ENCODE results near the gene FYB1. TPM values are rescaled to one million over a fixed set of nuclear protein-coding genes. Genes with fewer than 3 reads are reported as not detected.
A peak's percentile ranks its signal among the peaks of the same experiment; 100 is the strongest.

The FYB1 gene
- total RNA-seq, 1 experiment from 2014 or later = not detected

DNA sequence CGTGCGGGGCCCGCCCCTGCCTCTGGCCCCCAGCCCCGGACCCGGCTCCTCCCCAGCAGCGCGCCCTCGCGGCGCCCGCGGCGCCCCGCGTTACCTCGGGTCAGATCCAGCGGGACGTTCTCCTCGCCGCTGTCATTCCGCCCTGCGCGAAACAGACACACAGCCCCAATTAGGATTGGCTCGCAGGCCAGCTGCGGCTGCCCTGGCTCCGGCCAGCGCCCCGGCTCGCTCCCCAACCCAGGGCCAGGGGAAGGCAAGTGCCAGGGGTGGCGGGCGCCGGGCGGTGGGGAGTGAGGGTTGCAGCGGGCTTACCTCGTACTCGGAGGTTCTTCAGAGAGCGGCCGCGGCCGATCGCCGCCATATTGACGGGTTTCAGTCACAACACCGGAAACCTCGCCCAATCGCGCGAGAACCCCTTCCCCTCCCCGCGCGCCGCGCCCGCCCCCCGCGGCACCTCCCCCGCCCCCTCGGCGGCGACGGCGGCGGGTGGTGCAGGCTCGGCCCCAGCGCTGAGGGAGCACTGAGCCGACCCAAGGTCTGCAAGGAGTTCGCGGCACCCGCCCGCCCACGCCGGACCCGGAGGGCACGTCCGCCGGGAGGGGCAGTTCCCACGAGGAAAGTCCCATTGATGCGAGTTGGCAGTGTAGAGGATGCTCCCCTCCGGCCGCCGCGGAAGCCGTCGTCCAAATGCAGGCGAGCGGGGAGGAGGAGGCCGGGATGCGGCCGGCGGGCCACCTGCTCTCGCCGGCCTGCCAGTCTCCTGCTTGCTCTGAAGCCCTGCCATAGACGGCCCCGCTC is 145.1 kb downstream of the FYB1 start, which contains the start of gene RICTOR:
TSS of gene RICTOR (minus strand) at position 383 of the 798 bp plus-strand sequence. CDS start at position 361, 22 bp downstream.
- Mint-ChIP-seq H3K9me3 (no peaks in the 10 kb centered on the region), H3K4me1 (peaks cover 18 to 23% of the 10 kb centered on the region in 2 experiments), H3K36me3 (ENCODE audit: insufficient read depth in 1 of 3, low read depth in 3 of 3) (no peaks in the 10 kb centered on the region; a peak in 2 of 7 replicates), H3K27me3 (ENCODE audit: low read depth) (no peaks in the 10 kb centered on the region), H3K4me3 (peak within 1 kb of the TSS; percentile 93 to 97), H3K27ac (peak within 1 kb of the TSS; percentile 99)
- peak within 1 kb of the TSS; percentile 97 for H3K14ac ChIP-seq (ENCODE audit: insufficient read depth, low read length)
- no peak within 1 kb of the TSS for H2BK20ac ChIP-seq (ENCODE audit: low read depth, low read length, poor library complexity, severe bottlenecking)
- peak within 1 kb of the TSS; percentile 8 for H3K56ac ChIP-seq (ENCODE audit: insufficient read length, low read depth, low read length)
- H3K27me3 ChIP-seq (ENCODE audit: insufficient read depth, low read length) = no peaks in the 10 kb centered on the region
- H3K79me2 ChIP-seq (ENCODE audit: insufficient read depth, low read length) = peaks cover 4% of the 10 kb centered on the region; the same call in 1 of the 2 replicates
- peak within 1 kb of the TSS; percentile 62; the same call in 1 of the 2 replicates for H2BK15ac ChIP-seq (ENCODE audit: low read depth, low read length)
- H4K5ac ChIP-seq (ENCODE audit: insufficient read length, low read depth, low read length) = peak within 1 kb of the TSS; percentile 30
- no peak within 1 kb of the TSS for H2AK5ac ChIP-seq (ENCODE audit: insufficient read length, low read length)
- peaks cover 7% of the 10 kb centered on the region for H3K23me2 ChIP-seq (ENCODE audit: insufficient read length, low read depth, low read length, poor library complexity, severe bottlenecking)
- H3K9ac ChIP-seq (ENCODE audit: extremely low read depth, insufficient read length, low read length) = peak within 1 kb of the TSS; percentile 98
- H4K91ac ChIP-seq (ENCODE audit: insufficient read length, low read depth, low read length) = no peak within 1 kb of the TSS
- no peaks in the 10 kb centered on the region for H3K4me1 ChIP-seq (ENCODE audit: insufficient read depth, low read length)
- H2AFZ ChIP-seq (ENCODE audit: low read length) = peak within 1 kb of the TSS; percentile 68
- H3K4ac ChIP-seq (ENCODE audit: low read depth, low read length) = no peak within 1 kb of the TSS
- H3T11ph ChIP-seq (ENCODE audit: low read length) = no peak within 1 kb of the TSS
- no peak within 1 kb of the TSS for H2BK120ac ChIP-seq (ENCODE audit: low read depth, low read length, poor library complexity, severe bottlenecking)
- WGBS (ENCODE audit: extremely low coverage, insufficient read length, low lambda C conversion rate) = no CpG with 5 or more reads among the region's 94 CpGs
- H3K9me3 ChIP-seq (ENCODE audit: control insufficient read depth, low read depth, low read length) = no peaks in the 10 kb centered on the region
- peak; percentile 85 for DNase-seq
- H3K18ac ChIP-seq (ENCODE audit: insufficient read length, low read depth, low read length) = peak within 1 kb of the TSS; percentile 97
- H4K20me1 ChIP-seq (ENCODE audit: control insufficient read depth, insufficient read depth, insufficient read length) = no peaks in the 10 kb centered on the region
- peak within 1 kb of the TSS; percentile 95 for H2BK5ac ChIP-seq (ENCODE audit: insufficient read length, low read length)
- peak within 1 kb of the TSS; percentile 68 for H3K4me2 ChIP-seq (ENCODE audit: insufficient read depth, insufficient read length, low read length)
- peak within 1 kb of the TSS; percentile 73 for H3K27ac ChIP-seq (ENCODE audit: insufficient read length, low read depth, low read length)
- no peaks in the 10 kb centered on the region for H3K79me1 ChIP-seq (ENCODE audit: insufficient read depth, low read depth, low read length, poor library complexity, severe bottlenecking)
- H3K23ac ChIP-seq (ENCODE audit: insufficient read length, low read depth, low read length) = no peak within 1 kb of the TSS
- TF ChIP-seq, protein P1, sequence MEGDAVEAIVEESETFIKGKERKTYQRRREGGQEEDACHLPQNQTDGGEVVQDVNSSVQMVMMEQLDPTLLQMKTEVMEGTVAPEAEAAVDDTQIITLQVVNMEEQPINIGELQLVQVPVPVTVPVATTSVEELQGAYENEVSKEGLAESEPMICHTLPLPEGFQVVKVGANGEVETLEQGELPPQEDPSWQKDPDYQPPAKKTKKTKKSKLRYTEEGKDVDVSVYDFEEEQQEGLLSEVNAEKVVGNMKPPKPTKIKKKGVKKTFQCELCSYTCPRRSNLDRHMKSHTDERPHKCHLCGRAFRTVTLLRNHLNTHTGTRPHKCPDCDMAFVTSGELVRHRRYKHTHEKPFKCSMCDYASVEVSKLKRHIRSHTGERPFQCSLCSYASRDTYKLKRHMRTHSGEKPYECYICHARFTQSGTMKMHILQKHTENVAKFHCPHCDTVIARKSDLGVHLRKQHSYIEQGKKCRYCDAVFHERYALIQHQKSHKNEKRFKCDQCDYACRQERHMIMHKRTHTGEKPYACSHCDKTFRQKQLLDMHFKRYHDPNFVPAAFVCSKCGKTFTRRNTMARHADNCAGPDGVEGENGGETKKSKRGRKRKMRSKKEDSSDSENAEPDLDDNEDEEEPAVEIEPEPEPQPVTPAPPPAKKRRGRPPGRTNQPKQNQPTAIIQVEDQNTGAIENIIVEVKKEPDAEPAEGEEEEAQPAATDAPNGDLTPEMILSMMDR (conservative IDR thresholded peaks at IDR 0.05) = no peak
- no peak within 1 kb of the TSS for H4K8ac ChIP-seq (replicated peaks; ENCODE audit: insufficient read length, low read depth, low read length)
- no peak within 1 kb of the TSS for H2BK12ac ChIP-seq (ENCODE audit: insufficient read length, low read depth, low read length)

Data from H9 (cell line).